ENCODE results near the gene BDKRB2.

BDKRB2 gene

DNA sequence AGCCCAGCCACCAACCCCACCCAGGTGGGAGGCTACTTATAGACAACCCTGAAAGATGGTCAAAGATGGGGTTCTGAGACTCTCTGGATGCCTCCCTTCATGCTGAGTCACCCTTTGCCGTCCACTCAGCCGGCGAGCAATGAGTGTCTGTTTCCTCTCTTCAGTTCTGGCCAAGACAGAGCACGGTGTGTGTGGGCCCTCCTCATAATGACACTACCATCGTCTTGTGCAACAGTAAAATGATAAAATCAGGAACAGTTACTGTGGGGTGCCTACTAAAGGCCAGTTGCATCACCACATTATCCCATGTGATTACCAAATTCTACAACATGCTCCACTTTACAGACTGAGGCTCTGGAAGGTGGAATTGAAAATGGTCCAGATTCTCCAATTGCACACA is 44.4 kb downstream of the BDKRB2 start:
- DNase-seq = no peak
- TF ChIP-seq, protein P1, sequence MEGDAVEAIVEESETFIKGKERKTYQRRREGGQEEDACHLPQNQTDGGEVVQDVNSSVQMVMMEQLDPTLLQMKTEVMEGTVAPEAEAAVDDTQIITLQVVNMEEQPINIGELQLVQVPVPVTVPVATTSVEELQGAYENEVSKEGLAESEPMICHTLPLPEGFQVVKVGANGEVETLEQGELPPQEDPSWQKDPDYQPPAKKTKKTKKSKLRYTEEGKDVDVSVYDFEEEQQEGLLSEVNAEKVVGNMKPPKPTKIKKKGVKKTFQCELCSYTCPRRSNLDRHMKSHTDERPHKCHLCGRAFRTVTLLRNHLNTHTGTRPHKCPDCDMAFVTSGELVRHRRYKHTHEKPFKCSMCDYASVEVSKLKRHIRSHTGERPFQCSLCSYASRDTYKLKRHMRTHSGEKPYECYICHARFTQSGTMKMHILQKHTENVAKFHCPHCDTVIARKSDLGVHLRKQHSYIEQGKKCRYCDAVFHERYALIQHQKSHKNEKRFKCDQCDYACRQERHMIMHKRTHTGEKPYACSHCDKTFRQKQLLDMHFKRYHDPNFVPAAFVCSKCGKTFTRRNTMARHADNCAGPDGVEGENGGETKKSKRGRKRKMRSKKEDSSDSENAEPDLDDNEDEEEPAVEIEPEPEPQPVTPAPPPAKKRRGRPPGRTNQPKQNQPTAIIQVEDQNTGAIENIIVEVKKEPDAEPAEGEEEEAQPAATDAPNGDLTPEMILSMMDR (IDR thresholded peaks at IDR 0.05; ENCODE audit: low read depth, low read length) = no peak
- Histone ChIP-seq H3K36me3 (no peaks in the 10 kb centered on the region), H3K27me3 (ENCODE audit: insufficient read depth, low read depth, severe bottlenecking) (no peaks in the 10 kb centered on the region), H3K4me3 (ENCODE audit: low read depth, low read length) (no peak overlapping the region), H3K27ac (no peak overlapping the region), H3K9me3 (ENCODE audit: severe bottlenecking) (no peaks in the 10 kb centered on the region)

GRCh38 chr14:96250485-96250884 is 45.8 kb downstream of the BDKRB2 start:
- DNase-seq = no peak
- Histone ChIP-seq H3K36me3 (no peaks in the 10 kb centered on the region), H3K9me3 (ENCODE audit: severe bottlenecking) (no peaks in the 10 kb centered on the region), H3K4me3 (ENCODE audit: low read depth, low read length) (no peak overlapping the region), H3K27ac (no peak overlapping the region), H3K27me3 (ENCODE audit: insufficient read depth, low read depth, severe bottlenecking) (no peaks in the 10 kb centered on the region)
- TF ChIP-seq, protein P1 (IDR thresholded peaks at IDR 0.05; ENCODE audit: low read depth, low read length) = no peak

- TF ChIP-seq, protein P1 (IDR thresholded peaks at IDR 0.05; ENCODE audit: low read depth, low read length) = no peak
- H3K36me3 ChIP-seq = no peaks in the 10 kb centered on the region
- no peak overlapping the region for H3K4me3 ChIP-seq (ENCODE audit: low read depth, low read length)
- H3K9me3 ChIP-seq (ENCODE audit: severe bottlenecking) = no peaks in the 10 kb centered on the region
- DNase-seq = no peak
- H3K27me3 ChIP-seq (ENCODE audit: insufficient read depth, low read depth, severe bottlenecking) = no peaks in the 10 kb centered on the region
- H3K27ac ChIP-seq = no peak overlapping the region
Measured at GRCh38 chr14:96251656-96252155, 47.1 kb downstream of the BDKRB2 start.

DNA sequence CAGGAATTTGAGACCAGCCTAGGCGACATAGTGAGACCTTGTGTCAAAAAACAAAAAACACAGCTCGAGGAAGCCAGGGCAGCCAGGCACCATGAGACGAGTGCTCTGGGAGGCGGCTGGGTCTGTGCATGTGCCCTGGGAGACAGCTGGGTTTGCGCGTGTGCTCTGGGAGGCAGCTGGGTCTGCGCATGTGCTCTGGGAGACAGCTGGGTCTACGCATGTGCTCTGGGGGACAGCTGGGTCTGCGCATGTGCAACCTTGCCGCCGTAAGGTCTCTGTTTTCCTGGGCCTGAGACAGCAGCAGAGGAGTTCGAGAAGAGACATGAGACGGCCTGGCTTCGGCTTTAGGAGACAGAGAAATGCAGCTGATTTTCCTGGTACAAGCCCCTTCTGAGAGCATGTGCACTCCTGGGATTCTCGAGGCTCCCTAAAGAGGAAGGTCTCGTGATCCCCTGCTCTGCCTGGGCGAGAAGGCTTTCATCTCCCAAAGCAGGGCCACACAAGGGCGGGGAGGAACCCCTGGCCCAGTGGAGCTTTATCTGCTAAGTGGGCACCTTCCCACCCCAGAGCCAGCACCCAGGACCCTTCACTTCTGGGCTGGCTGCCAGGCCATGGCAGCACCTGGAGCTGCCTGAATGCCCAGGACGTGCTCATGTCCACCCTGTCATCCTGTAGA is 47.8 kb downstream of the BDKRB2 start:
- DNase-seq = no peak

DNA sequence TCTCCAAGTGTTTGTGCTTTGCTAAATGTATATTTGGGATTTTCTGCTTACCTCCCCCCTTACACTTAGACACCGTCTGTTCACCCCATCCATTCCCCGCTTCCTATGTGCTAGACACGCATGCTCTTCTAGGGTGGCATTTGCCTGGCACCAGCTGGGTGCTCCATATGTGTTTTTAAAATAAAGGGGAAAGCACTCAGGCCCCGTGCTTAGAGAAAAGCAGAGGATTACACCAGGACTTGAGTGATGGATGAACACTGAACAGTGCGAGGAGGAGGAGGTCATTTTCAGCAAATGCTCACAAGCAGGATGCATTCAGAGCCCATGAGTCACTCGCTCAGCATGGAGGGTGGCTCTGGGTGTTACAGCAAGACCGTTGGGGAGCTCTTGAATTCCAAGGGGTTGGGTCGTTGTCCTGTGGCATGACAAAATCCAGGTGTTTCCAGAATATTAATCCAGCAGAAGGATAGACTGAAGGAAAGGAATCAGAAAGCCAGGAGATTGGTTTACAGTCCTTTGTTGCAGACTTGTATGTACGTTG is 48.4 kb downstream of the BDKRB2 start:
- DNase-seq = no peak
- H3K4me3 ChIP-seq (ENCODE audit: low read depth, low read length) = no peak overlapping the region
- TF ChIP-seq, protein P1 (IDR thresholded peaks at IDR 0.05; ENCODE audit: low read depth, low read length) = no peak
- H3K27ac ChIP-seq = no peak overlapping the region
- no peaks in the 10 kb centered on the region for H3K27me3 ChIP-seq (ENCODE audit: insufficient read depth, low read depth, severe bottlenecking)
- H3K9me3 ChIP-seq (ENCODE audit: severe bottlenecking) = no peaks in the 10 kb centered on the region
- H3K36me3 ChIP-seq = no peaks in the 10 kb centered on the region

More for the DNA sequence above, 47.8 kb downstream of the BDKRB2 start:
- TF ChIP-seq, protein P1 (IDR thresholded peaks at IDR 0.05; ENCODE audit: low read depth, low read length) = no peak
- H3K27ac ChIP-seq = no peak overlapping the region
- H3K36me3 ChIP-seq = no peaks in the 10 kb centered on the region
- H3K4me3 ChIP-seq (ENCODE audit: low read depth, low read length) = no peak overlapping the region
- no peaks in the 10 kb centered on the region for H3K27me3 ChIP-seq (ENCODE audit: insufficient read depth, low read depth, severe bottlenecking)
- no peaks in the 10 kb centered on the region for H3K9me3 ChIP-seq (ENCODE audit: severe bottlenecking)

All from WERI-Rb-1 (cell line).